Type B pancreatic cell (in vitro differentiated cells): ENCODE data around the gene BARD1. TPM values are rescaled to one million over a fixed set of nuclear protein-coding genes. Genes with fewer than 3 reads are reported as not detected.

ENCODE experiments used
- DNase-seq: peaks from one replicate; pipeline ENCODE4 v3.0.0; 2021; ENCODE audit warnings: mixed read lengths; ENCODE audit not compliant: unreplicated experiment; ENCODE audit errors: extremely low spot score
- H3K27ac Mint-ChIP-seq: 2 replicates; pipeline ENCODE4 v1.8.0; 2021; ENCODE audit warnings: mild to moderate bottlenecking, mixed read lengths
- H3K27me3 Mint-ChIP-seq: 2 replicates; pipeline ENCODE4 v1.8.0; 2021; ENCODE audit warnings: mixed read lengths
- H3K36me3 Mint-ChIP-seq: 2 replicates; pipeline ENCODE4 v1.8.0; 2021; ENCODE audit warnings: mixed read lengths
- H3K4me1 Mint-ChIP-seq: one replicate; pipeline ENCODE4 v1.8.0; 2021; ENCODE audit warnings: mixed read lengths; ENCODE audit not compliant: unreplicated experiment
- H3K4me3 Mint-ChIP-seq: 2 replicates; pipeline ENCODE4 v1.8.0; 2021; ENCODE audit warnings: mild to moderate bottlenecking, mixed read lengths
- H3K9me3 Mint-ChIP-seq: 2 replicates; pipeline ENCODE4 v1.8.0; 2021; ENCODE audit warnings: mixed read lengths
- CTCF ChIP-seq: fragments of 200-600 bp; sonication (generic); conservative IDR thresholded peaks from 2 replicates; pipeline ENCODE4 v1.5.0; 2021; ENCODE audit warnings: antibody characterized with exemption, mild to moderate bottlenecking
- long read RNA-seq: library from polyadenylated mRNA; unstranded; transcript quantifications from one replicate; pipeline ENCODE4 v2.0.0, GENCODE V29; 2020
- total RNA-seq: library from RNA; stranded (reverse); gene quantifications from 2 replicates; pipeline ENCODE4 v1.2.1, GENCODE V29; 2021; ENCODE audit warnings: low replicate concordance

Gene BARD1
- 24.3 and 25.7 TPM in 2 replicates for total RNA-seq
- long read RNA-seq, full-length matches to known transcripts: 56 of 76 reads
- long read RNA-seq, partial matches to known transcripts: 12 of 76 reads
- long read RNA-seq, other reads (novel, unspliced or antisense): 8 of 76 reads

- Mint-ChIP-seq H3K4me3 (peak within 1 kb of the TSS; percentile 97), H3K27me3 (no peaks in the 10 kb centered on the region), H3K36me3 (peaks cover 16% of the 10 kb centered on the region), H3K27ac (peak within 1 kb of the TSS; percentile 98), H3K4me1 (peaks cover 31% of the 10 kb centered on the region), H3K9me3 (peaks cover 3% of the 10 kb centered on the region)
- DNase-seq: no peak
- TF ChIP-seq CTCF: peak; percentile 32
These were observed at the start of gene BARD1 for GRCh38 chr2:214808981-214809750. BARD1 (minus strand) TSS chr2:214809683; CDS start chr2:214809569, 114 bp downstream.

GRCh38 chr2:214856137-214856536 is 46.7 kb upstream of the BARD1 start:
- no peak overlapping the region for H3K27ac Mint-ChIP-seq
- no peaks in the 10 kb centered on the region for H3K27me3 Mint-ChIP-seq
- TF ChIP-seq CTCF: no peak
- DNase-seq: no peak
- no peaks in the 10 kb centered on the region for H3K36me3 Mint-ChIP-seq
- no peak overlapping the region for H3K4me3 Mint-ChIP-seq
- H3K9me3 Mint-ChIP-seq: no peaks in the 10 kb centered on the region
- no peaks in the 10 kb centered on the region for H3K4me1 Mint-ChIP-seq

- Mint-ChIP-seq H3K27me3 (no peaks in the 10 kb centered on the region), H3K4me3 (no peak overlapping the region), H3K27ac (no peak overlapping the region), H3K4me1 (no peaks in the 10 kb centered on the region), H3K9me3 (no peaks in the 10 kb centered on the region), H3K36me3 (no peaks in the 10 kb centered on the region)
- TF ChIP-seq CTCF: no peak
- no peak for DNase-seq
These were observed 44.4 kb upstream of the BARD1 start for GRCh38 chr2:214853906-214854305.

GRCh38 chr2:214843823-214844222 is 34.3 kb upstream of the BARD1 start:
- DNase-seq: no peak
- Mint-ChIP-seq H3K4me1 (no peaks in the 10 kb centered on the region), H3K27me3 (no peaks in the 10 kb centered on the region), H3K9me3 (no peaks in the 10 kb centered on the region), H3K27ac (no peak overlapping the region), H3K4me3 (no peak overlapping the region), H3K36me3 (no peaks in the 10 kb centered on the region)
- no peak for TF ChIP-seq CTCF

GRCh38 chr2:214839464-214839863 is 30.0 kb upstream of the BARD1 start:
- Mint-ChIP-seq H3K4me1 (no peaks in the 10 kb centered on the region), H3K27me3 (no peaks in the 10 kb centered on the region), H3K4me3 (no peak overlapping the region), H3K27ac (no peak overlapping the region), H3K36me3 (no peaks in the 10 kb centered on the region), H3K9me3 (no peaks in the 10 kb centered on the region)
- TF ChIP-seq CTCF: no peak
- DNase-seq: no peak
